ENCODE data around the gene ITPA. TPM values are rescaled to one million over a fixed set of nuclear protein-coding genes. Genes with fewer than 3 reads are reported as not detected.

The ITPA gene
- total and polyA plus RNA-seq, 10 of the 15 experiments (the other 5 are each of a cell fraction or from before 2014, with no cell fraction given), result 5.5 to 124 (median 66.3) TPM

GRCh38 chr20:3194617-3195280 is 14.5 kb upstream of the ITPA start (continued):
- TF ChIP-seq TCF12 (IDR thresholded peaks at IDR 0.05; ENCODE audit: low read depth, low read length) (no peak), EZH2 (IDR thresholded peaks at IDR 0.05; ENCODE audit: borderline replicate concordance, control insufficient read depth, low read depth, low read length) (no peak), POLR2AphosphoS2 (IDR thresholded peaks at IDR 0.05; ENCODE audit: low read depth, low read length) (no peak), CBFB (IDR thresholded peaks at IDR 0.05; ENCODE audit: low read depth) (no peak), HDGF (IDR thresholded peaks at IDR 0.05) (no peak)

GRCh38 chr20:3195590-3196237 is 13.6 kb upstream of the ITPA start:
- no peaks in the 10 kb centered on the region for H3K9me3 ChIP-seq (replicated peaks; ENCODE audit: control insufficient read depth, insufficient read depth, low read length)
- BruUV-seq (replicated peaks), result no TSS peak
- ChIA-PET SMC1A (ENCODE audit: uncharacterized antibody, unreplicated experiment) (no interaction called here), CTCF (no interaction called here), POLR2A (no interaction called here), RAD21 (ENCODE audit: unreplicated experiment) (no interaction called here)
- no peak overlapping the region for H3K9ac ChIP-seq (ENCODE audit: control insufficient read depth, insufficient read depth, low read length)
- DNase-seq (ENCODE audit: low read depth, low spot score), result no peak
- no peak overlapping the region for H2AFZ ChIP-seq (ENCODE audit: control insufficient read depth, low read depth, low read length)
- FAIRE-seq, result no peak
- H3K27me3 ChIP-seq (replicated peaks in 1 of 2; ENCODE audit: control insufficient read depth in 2 of 2, insufficient read depth in 2 of 2, low read length in 1 of 2), result no peaks in the 10 kb centered on the region
- H3K79me2 ChIP-seq (ENCODE audit: control insufficient read depth, insufficient read depth, low read length), result no peaks in the 10 kb centered on the region
- H3K4me2 ChIP-seq (ENCODE audit: control insufficient read depth, insufficient read depth), result no peak overlapping the region
- WGBS (ENCODE audit: insufficient coverage, insufficient replicate concordance, low lambda C conversion rate, missing lambda C conversion rate), result 91% methylated on average over 7 of the region's 7 CpGs
- H3K4me1 ChIP-seq (ENCODE audit: control insufficient read depth, insufficient read depth, low read length), result no peaks in the 10 kb centered on the region
- peaks cover 11 to 37% of the 10 kb centered on the region in 2 experiments; a peak in 3 of 4 replicates for H3K36me3 ChIP-seq (ENCODE audit: control insufficient read depth in 2 of 2, insufficient read depth in 2 of 2, low read length in 1 of 2)
- no peak overlapping the region for H3K4me3 ChIP-seq
- in situ Hi-C loops (cut with MboI), result no loop called here
- no peak for ATAC-seq
- TF ChIP-seq TCF7 (IDR thresholded peaks at IDR 0.05; ENCODE audit: borderline replicate concordance), result no peak
- TF ChIP-seq EZH2 (IDR thresholded peaks at IDR 0.05; ENCODE audit: borderline replicate concordance, control insufficient read depth, low read depth, low read length), result no peak
- no peak for TF ChIP-seq SRF (IDR thresholded peaks at IDR 0.05; ENCODE audit: low read depth in 2 of 2, low read length in 2 of 2)
- no peak for TF ChIP-seq DPF2 (IDR thresholded peaks at IDR 0.05)
- intact Hi-C loops (cut with micrococcal nuclease; ENCODE audit: unreplicated experiment), result no loop called here
- no peaks in the 10 kb centered on the region for H4K20me1 ChIP-seq (ENCODE audit: control insufficient read depth, insufficient read depth)
- no peak overlapping the region for H3K27ac ChIP-seq (ENCODE audit: control insufficient read depth, insufficient read depth)
